GM12878 (cell line): Measurements from ENCODE around the gene OSBPL2. TPM values are rescaled to one million over a fixed set of nuclear protein-coding genes. Genes with fewer than 3 reads are reported as not detected.

Experiments
- ATAC-seq: fragments of 200-7000 bp; cut with Tn5 transposase; 3 replicates; pipeline ENCODE4 v1.9.1; 2020; ENCODE audit warnings: mild to moderate bottlenecking, moderate library complexity
- BruUV-seq: library from RNA; stranded (reverse); fragments of 400-500 nt; replicated peaks from 2 replicates; lab custom pipeline; 2021; lab: Mats Ljungman, UMichigan
- CTCF ChIA-PET: fragments of 300-600 bp; sonication (Branson Sonifier 250); formaldehyde crosslinking; extraction: SDS; loops from one replicate; lab custom pipeline; 2021; ENCODE audit warnings: inconsistent platforms; lab: Yijun Ruan, JAX
- POLR2A ChIA-PET: fragments of 350-600 bp; formaldehyde crosslinking; extraction: SDS; loops from one replicate; lab custom pipeline; 2021; ENCODE audit warnings: inconsistent platforms; lab: Charles Lee
- RAD21 ChIA-PET: fragments of 300-600 bp; sonication (Branson Sonifier 250); formaldehyde crosslinking; loops from one replicate; lab custom pipeline; 2023; ENCODE audit warnings: antibody characterized with exemption; ENCODE audit not compliant: unreplicated experiment; lab: Charles Lee
- SMC1A ChIA-PET: fragments of 300-600 bp; sonication (Branson Sonifier 250); formaldehyde crosslinking; loops from one replicate; lab custom pipeline; 2023; ENCODE audit not compliant: unreplicated experiment, uncharacterized antibody; lab: Charles Lee
- DNase-seq: peaks from one replicate; pipeline ENCODE4 v3.0.0-alpha.2; 2011; ENCODE audit warnings: low read depth, low spot score
- FAIRE-seq: peaks from 3 replicates; lab custom pipeline; 2011; peaks lifted over from hg19 to GRCh38; lab: Jason Lieb, UNC
- H2AFZ ChIP-seq: 2 replicates; pipeline ENCODE4 v1.6.0; 2011; ENCODE audit warnings: low read depth, low read length, control low read depth; ENCODE audit not compliant: control insufficient read depth
- H3K27ac ChIP-seq: 2 replicates; pipeline ENCODE4 v1.5.1; 2011; ENCODE audit warnings: control low read depth; ENCODE audit not compliant: control insufficient read depth, insufficient read depth
- H3K27me3 ChIP-seq, 2 experiments: replicated peaks in 1 of 2; 2 replicates each; pipeline versions ENCODE4 v1.6.0 to v1.6.1; 2011; ENCODE audit warnings: low read length in 1 of 2; ENCODE audit not compliant: control insufficient read depth in 2 of 2, insufficient read depth in 2 of 2
- H3K36me3 ChIP-seq, 2 experiments: 2 replicates each; pipeline ENCODE4 v1.5.1; 2011; ENCODE audit warnings: low read length in 1 of 2; ENCODE audit not compliant: control insufficient read depth in 2 of 2, insufficient read depth in 2 of 2
- H3K4me1 ChIP-seq: 2 replicates; pipeline ENCODE4 v1.6.1; 2011; ENCODE audit warnings: mild to moderate bottlenecking, low read length, moderate library complexity, mixed read lengths; ENCODE audit not compliant: control insufficient read depth, insufficient read depth
- H3K4me2 ChIP-seq: 2 replicates; pipeline ENCODE4 v1.6.0; 2011; ENCODE audit warnings: control low read depth; ENCODE audit not compliant: control insufficient read depth, insufficient read depth
- H3K4me3 ChIP-seq: fragments of 200-600 bp; sonication (generic); 2 replicates; pipeline ENCODE4 v1.5.1; 2016
- H3K79me2 ChIP-seq: 2 replicates; pipeline ENCODE4 v1.6.0; 2011; ENCODE audit warnings: low read length; ENCODE audit not compliant: control insufficient read depth, insufficient read depth
- H3K9ac ChIP-seq: 2 replicates; pipeline ENCODE4 v1.8.0; 2011; ENCODE audit warnings: low read length, control low read depth, mixed read lengths; ENCODE audit not compliant: control insufficient read depth, insufficient read depth
- H3K9me3 ChIP-seq: replicated peaks from 3 replicates; pipeline ENCODE4 v1.5.1; 2011; ENCODE audit warnings: mild to moderate bottlenecking, low read length; ENCODE audit not compliant: control insufficient read depth, insufficient read depth
- H4K20me1 ChIP-seq: 2 replicates; pipeline ENCODE4 v1.6.0; 2011; ENCODE audit not compliant: control insufficient read depth, insufficient read depth
- CBFB ChIP-seq: IDR thresholded peaks from 2 replicates; pipeline ENCODE4 v1.6.1; 2016; ENCODE audit warnings: antibody characterized with exemption, low read depth
- CHD4 ChIP-seq: fragments of 200-600 bp; sonication (generic); IDR thresholded peaks from 2 replicates; pipeline ENCODE4 v1.6.1; 2016; ENCODE audit warnings: mild to moderate bottlenecking
- CREM ChIP-seq: IDR thresholded peaks from 2 replicates; pipeline ENCODE4 v1.6.1; 2014; ENCODE audit warnings: antibody characterized with exemption, low read depth
- EED ChIP-seq: sonication (generic); IDR thresholded peaks from 2 replicates; pipeline ENCODE4 v1.6.1; 2016; ENCODE audit warnings: antibody characterized with exemption, low read depth
- JUNB ChIP-seq: IDR thresholded peaks from 2 replicates; pipeline ENCODE4 v1.6.1; 2016; ENCODE audit warnings: antibody characterized with exemption, mild to moderate bottlenecking
- KAT2A ChIP-seq: conservative IDR thresholded peaks from 2 replicates; pipeline ENCODE4 v1.6.1; 2011; ENCODE audit warnings: low read depth, low read length; ENCODE audit not compliant: control insufficient read depth
- NR2C1 ChIP-seq: fragments of 450-650 bp; IDR thresholded peaks from 2 replicates; pipeline ENCODE4 v1.6.1; 2017; ENCODE audit warnings: antibody characterized with exemption, mild to moderate bottlenecking, moderate library complexity
- RFX5 ChIP-seq: IDR thresholded peaks from 2 replicates; pipeline ENCODE4 v1.6.1; 2011; ENCODE audit warnings: low read depth, low read length, improper control_type of control experiment
- SUPT20H ChIP-seq: IDR thresholded peaks from 2 replicates; pipeline ENCODE4 v1.6.1; 2011; ENCODE audit warnings: low read depth, mild to moderate bottlenecking, low read length, moderate library complexity, borderline replicate concordance; ENCODE audit not compliant: control insufficient read depth
- SUZ12 ChIP-seq: fragments of 200-600 bp; sonication (generic); IDR thresholded peaks from one replicate; pipeline ENCODE4 v1.6.1; 2018; ENCODE audit warnings: antibody characterized with exemption, mild to moderate bottlenecking; ENCODE audit not compliant: unreplicated experiment
- TAF1 ChIP-seq: IDR thresholded peaks from 2 replicates; pipeline ENCODE4 v1.6.1; 2011; ENCODE audit warnings: mild to moderate bottlenecking, low read depth, low read length, borderline replicate concordance
- TCF7 ChIP-seq: IDR thresholded peaks from 2 replicates; pipeline ENCODE4 v1.6.1; 2014; ENCODE audit warnings: antibody characterized with exemption, borderline replicate concordance
- WGBS: methylation state at CpG from one replicate; pipeline ENCODE4 v1.1.6; 2016; ENCODE audit warnings: low lambda C conversion rate; ENCODE audit not compliant: insufficient replicate concordance, insufficient coverage; ENCODE audit errors: missing lambda C conversion rate; 5-methylcytosine and 5-hydroxymethylcytosine counted together
- in situ Hi-C: fragments of 300-500 bp; cut with MboI; formaldehyde crosslinking; loops from 9 replicates; pipeline ENCODE4 v1.14.3; 2018; ENCODE audit warnings: mixed read lengths
- intact Hi-C: fragments of 100-400 bp; cut with micrococcal nuclease; formaldehyde crosslinking; loops from one replicate; pipeline ENCODE4 v1.14.2; 2022; ENCODE audit not compliant: unreplicated experiment
- polyA plus RNA-seq, 11 experiments: library from polyadenylated mRNA; depleted of rRNA in 4 of 11; unstranded in 6 of 11; stranded (reverse) in 5 of 11; fragments of >200 nt; fragmentation: Nextera tagmentation in 4 of 11; fragmentation: Illumina TruSeq in 1 of 11; extraction: Ambion mirVana in 4 of 11; extraction: Trizol in 1 of 11; gene quantifications; 1 replicate in 1 of 11; 2 replicates in 10 of 11; pipeline versions ENCODE4 v1.2.1 to v1.2.3, GENCODE V29; 2011 to 2016; ENCODE audit warnings: inconsistent platforms in 2 of 11, missing spikeins in 2 of 11, low read depth in 1 of 11
- total RNA-seq, 4 experiments: library from RNA; depleted of rRNA in 3 of 4; stranded (reverse); fragments of >200 nt in 3 of 4; fragmentation: Illumina TruSeq in 1 of 4; extraction: Trizol in 1 of 4; gene quantifications; 2 replicates each; pipeline versions ENCODE4 v1.2.1 to v1.2.3, GENCODE V29; 2013 to 2021
- TF ChIP-seq, protein P1 (sequence below): fragments of 450-650 bp; IDR thresholded peaks from 2 replicates; pipeline ENCODE4 v1.6.1; 2016; ENCODE audit warnings: mild to moderate bottlenecking
- TF ChIP-seq, protein P2 (sequence below): fragments of 450-650 bp; IDR thresholded peaks from 2 replicates; pipeline ENCODE4 v1.6.1; 2017; ENCODE audit warnings: mild to moderate bottlenecking, moderate library complexity
- TF ChIP-seq, protein P3 (sequence below): fragments of 450-650 bp; IDR thresholded peaks from 2 replicates; pipeline ENCODE4 v1.6.1; 2014; ENCODE audit warnings: mild to moderate bottlenecking
- TF ChIP-seq, protein P4 (sequence below): fragments of 450-650 bp; IDR thresholded peaks from 2 replicates; pipeline ENCODE4 v1.6.1; 2017; ENCODE audit warnings: mild to moderate bottlenecking
- TF ChIP-seq, protein P5 (sequence below): fragments of 450-650 bp; IDR thresholded peaks from 2 replicates; pipeline ENCODE4 v1.6.1; 2016; ENCODE audit warnings: mild to moderate bottlenecking

Gene OSBPL2
- total and polyA plus RNA-seq, 10 of the 15 experiments (the other 5 are each of a cell fraction or from before 2014, with no cell fraction given), result 2.8 to 22.3 (median 14.7) TPM

DNA sequence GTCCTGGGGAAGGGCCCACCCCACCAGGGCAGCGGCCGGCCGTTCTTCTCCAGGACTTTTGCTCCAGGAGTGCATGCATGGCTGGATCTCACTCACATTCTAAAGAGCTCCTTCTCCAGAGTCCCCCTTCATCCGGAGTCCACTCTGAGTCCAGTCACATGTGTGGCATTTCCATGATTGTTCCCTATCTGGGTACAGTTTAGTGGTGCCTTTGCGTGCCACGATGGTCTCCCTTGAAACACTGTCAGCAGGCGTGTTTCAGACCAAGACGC, 20.9 kb downstream of the OSBPL2 start:
- no peak for TF ChIP-seq CHD4
- TF ChIP-seq CREM, result no peak
- TF ChIP-seq TAF1, result no peak
- TF ChIP-seq, protein P1, sequence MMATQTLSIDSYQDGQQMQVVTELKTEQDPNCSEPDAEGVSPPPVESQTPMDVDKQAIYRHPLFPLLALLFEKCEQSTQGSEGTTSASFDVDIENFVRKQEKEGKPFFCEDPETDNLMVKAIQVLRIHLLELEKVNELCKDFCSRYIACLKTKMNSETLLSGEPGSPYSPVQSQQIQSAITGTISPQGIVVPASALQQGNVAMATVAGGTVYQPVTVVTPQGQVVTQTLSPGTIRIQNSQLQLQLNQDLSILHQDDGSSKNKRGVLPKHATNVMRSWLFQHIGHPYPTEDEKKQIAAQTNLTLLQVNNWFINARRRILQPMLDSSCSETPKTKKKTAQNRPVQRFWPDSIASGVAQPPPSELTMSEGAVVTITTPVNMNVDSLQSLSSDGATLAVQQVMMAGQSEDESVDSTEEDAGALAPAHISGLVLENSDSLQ, result no peak
- TF ChIP-seq, protein P2, sequence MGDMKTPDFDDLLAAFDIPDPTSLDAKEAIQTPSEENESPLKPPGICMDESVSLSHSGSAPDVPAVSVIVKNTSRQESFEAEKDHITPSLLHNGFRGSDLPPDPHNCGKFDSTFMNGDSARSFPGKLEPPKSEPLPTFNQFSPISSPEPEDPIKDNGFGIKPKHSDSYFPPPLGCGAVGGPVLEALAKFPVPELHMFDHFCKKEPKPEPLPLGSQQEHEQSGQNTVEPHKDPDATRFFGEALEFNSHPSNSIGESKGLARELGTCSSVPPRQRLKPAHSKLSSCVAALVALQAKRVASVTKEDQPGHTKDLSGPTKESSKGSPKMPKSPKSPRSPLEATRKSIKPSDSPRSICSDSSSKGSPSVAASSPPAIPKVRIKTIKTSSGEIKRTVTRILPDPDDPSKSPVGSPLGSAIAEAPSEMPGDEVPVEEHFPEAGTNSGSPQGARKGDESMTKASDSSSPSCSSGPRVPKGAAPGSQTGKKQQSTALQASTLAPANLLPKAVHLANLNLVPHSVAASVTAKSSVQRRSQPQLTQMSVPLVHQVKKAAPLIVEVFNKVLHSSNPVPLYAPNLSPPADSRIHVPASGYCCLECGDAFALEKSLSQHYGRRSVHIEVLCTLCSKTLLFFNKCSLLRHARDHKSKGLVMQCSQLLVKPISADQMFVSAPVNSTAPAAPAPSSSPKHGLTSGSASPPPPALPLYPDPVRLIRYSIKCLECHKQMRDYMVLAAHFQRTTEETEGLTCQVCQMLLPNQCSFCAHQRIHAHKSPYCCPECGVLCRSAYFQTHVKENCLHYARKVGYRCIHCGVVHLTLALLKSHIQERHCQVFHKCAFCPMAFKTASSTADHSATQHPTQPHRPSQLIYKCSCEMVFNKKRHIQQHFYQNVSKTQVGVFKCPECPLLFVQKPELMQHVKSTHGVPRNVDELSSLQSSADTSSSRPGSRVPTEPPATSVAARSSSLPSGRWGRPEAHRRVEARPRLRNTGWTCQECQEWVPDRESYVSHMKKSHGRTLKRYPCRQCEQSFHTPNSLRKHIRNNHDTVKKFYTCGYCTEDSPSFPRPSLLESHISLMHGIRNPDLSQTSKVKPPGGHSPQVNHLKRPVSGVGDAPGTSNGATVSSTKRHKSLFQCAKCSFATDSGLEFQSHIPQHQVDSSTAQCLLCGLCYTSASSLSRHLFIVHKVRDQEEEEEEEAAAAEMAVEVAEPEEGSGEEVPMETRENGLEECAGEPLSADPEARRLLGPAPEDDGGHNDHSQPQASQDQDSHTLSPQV, result no peak
- no peak for TF ChIP-seq JUNB
- no peak for TF ChIP-seq SUZ12
- no peak for TF ChIP-seq NR2C1
- TF ChIP-seq, protein P3, sequence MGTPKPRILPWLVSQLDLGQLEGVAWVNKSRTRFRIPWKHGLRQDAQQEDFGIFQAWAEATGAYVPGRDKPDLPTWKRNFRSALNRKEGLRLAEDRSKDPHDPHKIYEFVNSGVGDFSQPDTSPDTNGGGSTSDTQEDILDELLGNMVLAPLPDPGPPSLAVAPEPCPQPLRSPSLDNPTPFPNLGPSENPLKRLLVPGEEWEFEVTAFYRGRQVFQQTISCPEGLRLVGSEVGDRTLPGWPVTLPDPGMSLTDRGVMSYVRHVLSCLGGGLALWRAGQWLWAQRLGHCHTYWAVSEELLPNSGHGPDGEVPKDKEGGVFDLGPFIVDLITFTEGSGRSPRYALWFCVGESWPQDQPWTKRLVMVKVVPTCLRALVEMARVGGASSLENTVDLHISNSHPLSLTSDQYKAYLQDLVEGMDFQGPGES, result no peak
- TF ChIP-seq TCF7, result no peak
- TF ChIP-seq CBFB, result no peak
- TF ChIP-seq RFX5, result no peak
- TF ChIP-seq, protein P4, sequence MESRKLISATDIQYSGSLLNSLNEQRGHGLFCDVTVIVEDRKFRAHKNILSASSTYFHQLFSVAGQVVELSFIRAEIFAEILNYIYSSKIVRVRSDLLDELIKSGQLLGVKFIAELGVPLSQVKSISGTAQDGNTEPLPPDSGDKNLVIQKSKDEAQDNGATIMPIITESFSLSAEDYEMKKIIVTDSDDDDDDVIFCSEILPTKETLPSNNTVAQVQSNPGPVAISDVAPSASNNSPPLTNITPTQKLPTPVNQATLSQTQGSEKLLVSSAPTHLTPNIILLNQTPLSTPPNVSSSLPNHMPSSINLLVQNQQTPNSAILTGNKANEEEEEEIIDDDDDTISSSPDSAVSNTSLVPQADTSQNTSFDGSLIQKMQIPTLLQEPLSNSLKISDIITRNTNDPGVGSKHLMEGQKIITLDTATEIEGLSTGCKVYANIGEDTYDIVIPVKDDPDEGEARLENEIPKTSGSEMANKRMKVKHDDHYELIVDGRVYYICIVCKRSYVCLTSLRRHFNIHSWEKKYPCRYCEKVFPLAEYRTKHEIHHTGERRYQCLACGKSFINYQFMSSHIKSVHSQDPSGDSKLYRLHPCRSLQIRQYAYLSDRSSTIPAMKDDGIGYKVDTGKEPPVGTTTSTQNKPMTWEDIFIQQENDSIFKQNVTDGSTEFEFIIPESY, result no peak
- no peak for TF ChIP-seq SUPT20H
- TF ChIP-seq KAT2A, result no peak
- TF ChIP-seq EED, result no peak
- TF ChIP-seq, protein P5, sequence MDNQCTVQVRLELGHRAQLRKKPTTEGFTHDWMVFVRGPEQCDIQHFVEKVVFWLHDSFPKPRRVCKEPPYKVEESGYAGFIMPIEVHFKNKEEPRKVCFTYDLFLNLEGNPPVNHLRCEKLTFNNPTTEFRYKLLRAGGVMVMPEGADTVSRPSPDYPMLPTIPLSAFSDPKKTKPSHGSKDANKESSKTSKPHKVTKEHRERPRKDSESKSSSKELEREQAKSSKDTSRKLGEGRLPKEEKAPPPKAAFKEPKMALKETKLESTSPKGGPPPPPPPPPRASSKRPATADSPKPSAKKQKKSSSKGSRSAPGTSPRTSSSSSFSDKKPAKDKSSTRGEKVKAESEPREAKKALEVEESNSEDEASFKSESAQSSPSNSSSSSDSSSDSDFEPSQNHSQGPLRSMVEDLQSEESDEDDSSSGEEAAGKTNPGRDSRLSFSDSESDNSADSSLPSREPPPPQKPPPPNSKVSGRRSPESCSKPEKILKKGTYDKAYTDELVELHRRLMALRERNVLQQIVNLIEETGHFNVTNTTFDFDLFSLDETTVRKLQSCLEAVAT, result no peak

More for the DNA sequence above, 20.9 kb downstream of the OSBPL2 start:
- H3K36me3 ChIP-seq, result peaks cover 18 to 19% of the 10 kb centered on the region in 2 experiments
- ChIA-PET SMC1A (no interaction called here), POLR2A (no interaction called here), CTCF (no interaction called here), RAD21 (no interaction called here)
- no peak overlapping the region for H3K4me2 ChIP-seq
- no peak overlapping the region for H3K27ac ChIP-seq
- DNase-seq (no peak), ATAC-seq (no peak), FAIRE-seq (no peak)
- no peak overlapping the region for H2AFZ ChIP-seq
- in situ Hi-C loops (no loop called here), intact Hi-C loops (no loop called here)
- H3K4me3 ChIP-seq, result no peak overlapping the region
- H4K20me1 ChIP-seq, result no peaks in the 10 kb centered on the region; the same call in 1 of the 2 replicates
- H3K4me1 ChIP-seq, result no peaks in the 10 kb centered on the region
- no TSS peak for BruUV-seq
- no peak overlapping the region for H3K9ac ChIP-seq
- H3K9me3 ChIP-seq, result no peaks in the 10 kb centered on the region; the same call in 2 of the 3 replicates
- WGBS, result 96% methylated on average over 8 of the region's 8 CpGs
- no peaks in the 10 kb centered on the region for H3K27me3 ChIP-seq
- H3K79me2 ChIP-seq, result no peaks in the 10 kb centered on the region
